PFSK-1 (cell line): ENCODE data around the gene FBXL14.

Experiments
- FOXP2 ChIP-seq: optimal IDR thresholded peaks from 2 replicates; pipeline ENCODE3; 2011; ENCODE audit warnings: borderline replicate concordance, control low read depth, inconsistent platforms; ENCODE audit not compliant: insufficient read depth; ENCODE audit errors: extremely low read length, extremely low read depth
- POLR2AphosphoS5 ChIP-seq: IDR thresholded peaks from 2 replicates; pipeline ENCODE4 v1.6.1; 2012; ENCODE audit warnings: low read depth, mild to moderate bottlenecking, control low read depth, low read length, moderate library complexity
- REST ChIP-seq, 2 experiments: IDR thresholded peaks; 2 replicates each; pipeline versions ENCODE4 v1.6.1 to v1.8.0; 2011 to 2012; ENCODE audit warnings: low read depth in 2 of 2, low read length in 2 of 2, control low read depth in 1 of 2, inconsistent platforms in 1 of 2, mild to moderate bottlenecking in 1 of 2, moderate library complexity in 1 of 2; ENCODE audit not compliant: insufficient read depth in 1 of 2
- SIN3A ChIP-seq: IDR thresholded peaks from 2 replicates; pipeline ENCODE4 v1.6.1; 2012; ENCODE audit warnings: mild to moderate bottlenecking, low read length, moderate library complexity, borderline replicate concordance; ENCODE audit not compliant: insufficient read depth
- TAF1 ChIP-seq: IDR thresholded peaks from 2 replicates; pipeline ENCODE4 v1.6.1; 2012; ENCODE audit warnings: low read length, control low read depth, borderline replicate concordance; ENCODE audit not compliant: insufficient read depth

FBXL14 gene

GRCh38 chr12:1598757-1599156, 4.4 kb upstream of the FBXL14 start:
- TF ChIP-seq TAF1 (no peak), FOXP2 (no peak), SIN3A (no peak), REST (IDR thresholded peaks at IDR 0.05; ENCODE audit: insufficient read depth in 1 of 2, low read depth in 2 of 2, low read length in 2 of 2) (no peak), POLR2AphosphoS5 (no peak)

- no peak for TF ChIP-seq REST (IDR thresholded peaks at IDR 0.05; ENCODE audit: insufficient read depth in 1 of 2, low read depth in 2 of 2, low read length in 2 of 2)
- no peak for TF ChIP-seq POLR2AphosphoS5
- no peak for TF ChIP-seq TAF1
- TF ChIP-seq FOXP2, result no peak
- TF ChIP-seq SIN3A, result no peak
Measured at GRCh38 chr12:1595690-1596347, 1.4 kb upstream of the FBXL14 start.

GRCh38 chr12:1595026-1595561, 713 bp upstream of the FBXL14 start:
- TF ChIP-seq REST (IDR thresholded peaks at IDR 0.05; ENCODE audit: insufficient read depth in 1 of 2, low read depth in 2 of 2, low read length in 2 of 2) (no peak), FOXP2 (no peak), TAF1 (no peak), SIN3A (no peak), POLR2AphosphoS5 (no peak)

GRCh38 chr12:1594006-1594260, 448 bp downstream of the FBXL14 start:
- TF ChIP-seq SIN3A (no peak), TAF1 (no peak), REST (IDR thresholded peaks at IDR 0.05; ENCODE audit: insufficient read depth in 1 of 2, low read depth in 2 of 2, low read length in 2 of 2) (no peak), FOXP2 (no peak), POLR2AphosphoS5 (no peak; the same call in 1 of the 2 replicates)
